ENCODE measurements around the gene SKOR1. TPM values are rescaled to one million over a fixed set of nuclear protein-coding genes. Genes with fewer than 3 reads are reported as not detected.
A peak's percentile ranks its signal among the peaks of the same experiment; 100 is the strongest.

Gene SKOR1
- total and polyA plus RNA-seq, 10 of the 15 experiments (the other 5 are each of a cell fraction or from before 2014, with no cell fraction given), result 0.04 to 0.36 (median 0.10) TPM; not detected in 4

DNA sequence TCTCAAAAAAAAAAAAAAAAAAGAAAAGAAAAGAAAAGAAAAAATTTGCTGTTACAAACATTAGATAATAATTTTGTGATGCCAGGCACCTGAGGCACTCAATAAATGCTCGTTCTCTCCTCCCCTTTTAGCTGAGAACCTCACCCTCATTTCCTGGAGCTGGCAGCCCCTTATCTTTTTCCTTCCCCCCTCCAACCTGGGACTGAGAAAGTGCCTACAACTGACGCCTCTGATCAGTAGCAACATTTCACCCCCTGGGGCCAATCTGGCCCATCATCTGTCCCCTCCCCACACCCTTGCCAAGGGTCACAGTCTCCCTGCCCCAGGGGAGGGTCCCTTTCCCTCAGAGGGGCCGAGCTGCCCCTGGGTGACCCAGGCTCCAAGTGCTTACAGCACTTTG, 27.1 kb downstream of the SKOR1 start:
- Histone ChIP-seq H3K79me2 (ENCODE audit: control insufficient read depth, insufficient read depth, low read length) (no peaks in the 10 kb centered on the region), H4K20me1 (ENCODE audit: control insufficient read depth, insufficient read depth) (no peaks in the 10 kb centered on the region), H3K4me1 (ENCODE audit: control insufficient read depth, insufficient read depth, low read length) (peaks cover 30% of the 10 kb centered on the region), H3K9ac (ENCODE audit: control insufficient read depth, insufficient read depth, low read length) (no peak overlapping the region), H3K4me2 (ENCODE audit: control insufficient read depth, insufficient read depth) (no peak overlapping the region), H3K4me3 (no peak overlapping the region), H3K9me3 (replicated peaks; ENCODE audit: control insufficient read depth, insufficient read depth, low read length) (no peaks in the 10 kb centered on the region; the same call in 2 of the 3 replicates), H3K27ac (ENCODE audit: control insufficient read depth, insufficient read depth) (no peak overlapping the region), H3K27me3 (replicated peaks in 1 of 2; ENCODE audit: control insufficient read depth in 2 of 2, insufficient read depth in 2 of 2, low read length in 1 of 2) (no peaks in the 10 kb centered on the region), H3K36me3 (ENCODE audit: control insufficient read depth in 2 of 2, insufficient read depth in 2 of 2, low read length in 1 of 2) (no peaks in the 10 kb centered on the region), H2AFZ (ENCODE audit: control insufficient read depth, low read depth, low read length) (no peak overlapping the region)
- ChIA-PET RAD21 (ENCODE audit: unreplicated experiment) (interaction anchor here (3.3 to 4.5 kb wide), 3 partner anchors 11 to 17 kb away, joined by 9 to 28 read pairs (median 16); no protein-coding TSS in a partner anchor), POLR2A (interaction anchor here (0.7 to 2.0 kb wide), 4 partner anchors 9 to 352 kb away, joined by 3 to 17 read pairs (median 4); no protein-coding TSS in a partner anchor), CTCF (interaction anchor here (2.5 kb wide), 1 partner anchor 11 kb away, joined by 20 read pairs; no protein-coding TSS in a partner anchor), SMC1A (ENCODE audit: uncharacterized antibody, unreplicated experiment) (interaction anchor here (0.7 to 5.4 kb wide), 2 partner anchors 12 to 135 kb away, joined by 3 to 29 read pairs; partner anchors contain the start of gene RNU6-1)
- intact Hi-C loops (cut with micrococcal nuclease; ENCODE audit: unreplicated experiment) (no loop called here), in situ Hi-C loops (cut with MboI) (no loop called here)
- BruUV-seq (replicated peaks), result TSS peak; percentile 61
- FAIRE-seq (no peak), ATAC-seq (no peak), DNase-seq (ENCODE audit: low read depth, low spot score) (no peak)
- 70% methylated on average over 3 of the region's 3 CpGs for whole genome bisulfite sequencing (ENCODE audit: insufficient coverage, insufficient replicate concordance, low lambda C conversion rate, missing lambda C conversion rate)
- TF ChIP-seq RCOR1 (conservative IDR thresholded peaks at IDR 0.05; ENCODE audit: low read depth, low read length), result no peak
- TF ChIP-seq ATF2 (IDR thresholded peaks at IDR 0.05; ENCODE audit: low read length), result no peak
- no peak for TF ChIP-seq YY1 (IDR thresholded peaks at IDR 0.05; ENCODE audit: low read depth, low read length)
- TF ChIP-seq MEF2A (IDR thresholded peaks at IDR 0.05; ENCODE audit: insufficient read depth, low read depth, low read length), result no peak
- TF ChIP-seq NFYA (IDR thresholded peaks at IDR 0.05; ENCODE audit: borderline replicate concordance, low read depth, low read length), result no peak

All from GM12878 (cell line).